ENCODE results near the gene NUBP1. TPM values are rescaled to one million over a fixed set of nuclear protein-coding genes. Genes with fewer than 3 reads are reported as not detected.
"Not testable (repeated sequence)": the region's sequence is repeated elsewhere in the genome, so short reads cannot be mapped to it uniquely, and the experiment has no call there.

The NUBP1 gene
- total and polyA plus RNA-seq, 9 donors: 27.0 to 34.0 (median 30.2) TPM

GRCh38 chr16:10787304-10787703 lies 43.7 kb downstream of the NUBP1 start:
- no peaks in the 10 kb centered on the region for H3K36me3 ChIP-seq (ENCODE audit: control insufficient read depth, insufficient read depth, low read length)
- no peaks in the 10 kb centered on the region for H3K4me1 ChIP-seq (ENCODE audit: control insufficient read depth, insufficient read depth, low read length)
- 58% methylated on average over 2 of the region's 5 CpGs for WGBS (ENCODE audit: insufficient coverage)
- H3K27ac ChIP-seq (ENCODE audit: low read length): no peak overlapping the region
- DNase-seq: no peak
- H3K4me3 ChIP-seq (ENCODE audit: low read length): no peak overlapping the region
- no peaks in the 10 kb centered on the region for H3K9me3 ChIP-seq (replicated peaks; ENCODE audit: control insufficient read depth, low read depth, low read length)
- peaks cover 2% of the 10 kb centered on the region for H3K27me3 ChIP-seq (ENCODE audit: control insufficient read depth, insufficient read depth, low read length)

DNA sequence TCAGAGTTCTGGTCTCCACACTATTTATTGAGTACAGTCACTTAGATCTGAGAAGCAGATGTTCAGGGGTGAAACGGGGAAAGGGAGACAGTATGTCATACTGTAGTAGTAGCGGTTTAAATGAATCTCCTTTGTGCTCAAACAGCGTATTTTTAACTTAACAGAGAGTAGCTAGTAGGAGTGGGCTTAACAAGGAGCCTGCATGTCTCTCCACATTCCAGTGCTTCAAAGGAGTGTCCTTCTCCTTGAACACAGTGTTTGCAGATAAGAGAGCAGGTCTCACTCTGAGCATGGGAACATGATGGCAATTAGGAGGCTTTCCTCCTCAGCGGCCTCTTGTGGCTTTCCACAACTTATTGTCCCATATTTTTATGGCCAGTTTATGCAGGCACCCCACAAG lies 45.0 kb downstream of the NUBP1 start:
- not testable (repeated sequence) for H3K27ac ChIP-seq (ENCODE audit: low read length); H3K27me3 ChIP-seq (ENCODE audit: control insufficient read depth, insufficient read depth, low read length); DNase-seq; H3K36me3 ChIP-seq (ENCODE audit: control insufficient read depth, insufficient read depth, low read length); H3K4me3 ChIP-seq (ENCODE audit: low read length); H3K4me1 ChIP-seq (ENCODE audit: control insufficient read depth, insufficient read depth, low read length); H3K9me3 ChIP-seq (replicated peaks; ENCODE audit: control insufficient read depth, low read depth, low read length)
- whole genome bisulfite sequencing (ENCODE audit: insufficient coverage): 63% methylated on average over 1 of the region's 4 CpGs

DNA sequence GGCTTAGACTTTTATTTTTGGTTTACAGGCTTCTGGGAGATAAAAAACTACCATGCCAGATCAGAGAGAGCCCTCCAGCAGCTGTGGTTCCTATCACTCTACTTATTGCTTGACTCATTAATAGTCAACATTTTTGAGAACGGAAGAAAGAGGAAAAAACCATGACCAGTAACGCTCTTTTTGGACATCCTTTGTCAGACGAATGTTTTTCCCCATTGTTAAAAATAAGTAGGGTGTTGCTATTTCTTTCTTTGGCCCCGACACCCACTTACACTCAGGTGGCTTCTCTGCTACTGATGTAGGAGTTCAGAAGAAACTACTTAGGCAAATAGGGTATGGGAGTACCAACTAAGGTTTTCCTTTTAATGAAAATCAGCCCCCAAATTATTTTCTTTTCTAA lies 47.4 kb downstream of the NUBP1 start:
- peaks cover 2% of the 10 kb centered on the region for H3K27me3 ChIP-seq (ENCODE audit: control insufficient read depth, insufficient read depth, low read length)
- H3K9me3 ChIP-seq (replicated peaks; ENCODE audit: control insufficient read depth, low read depth, low read length): no peaks in the 10 kb centered on the region
- WGBS (ENCODE audit: insufficient coverage): no CpG with 5 or more reads among the region's 4 CpGs
- H3K4me1 ChIP-seq (ENCODE audit: control insufficient read depth, insufficient read depth, low read length): no peaks in the 10 kb centered on the region
- H3K4me3 ChIP-seq (ENCODE audit: low read length): no peak overlapping the region
- H3K27ac ChIP-seq (ENCODE audit: low read length): no peak overlapping the region
- DNase-seq: no peak
- H3K36me3 ChIP-seq (ENCODE audit: control insufficient read depth, insufficient read depth, low read length): no peaks in the 10 kb centered on the region

DNA sequence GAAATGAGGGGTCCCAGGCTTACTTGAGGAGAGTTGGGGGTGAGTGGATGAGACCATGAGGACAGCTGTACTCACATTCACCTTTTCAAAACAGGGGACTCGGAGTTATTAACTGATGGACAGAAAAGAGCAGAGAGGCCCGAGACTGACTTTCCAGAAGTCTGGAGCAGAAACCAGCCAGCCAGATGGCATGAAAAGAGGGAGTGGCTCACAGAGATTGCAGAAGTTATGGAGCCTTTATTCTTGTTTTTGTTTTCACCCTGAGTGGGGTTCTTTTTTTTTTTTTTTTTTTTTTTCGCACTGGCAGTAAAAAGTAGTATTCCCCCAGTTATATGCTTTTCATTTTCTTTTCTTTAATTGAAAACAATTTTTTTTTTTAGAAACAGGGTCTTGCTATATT lies 56.1 kb downstream of the NUBP1 start:
- H3K27ac ChIP-seq (ENCODE audit: low read length): no peak overlapping the region
- peak; percentile 21 for DNase-seq
- no peak overlapping the region for H3K4me3 ChIP-seq (ENCODE audit: low read length)
- no peaks in the 10 kb centered on the region for H3K9me3 ChIP-seq (replicated peaks; ENCODE audit: control insufficient read depth, low read depth, low read length)
- H3K36me3 ChIP-seq (ENCODE audit: control insufficient read depth, insufficient read depth, low read length): no peaks in the 10 kb centered on the region
- H3K27me3 ChIP-seq (ENCODE audit: control insufficient read depth, insufficient read depth, low read length): no peaks in the 10 kb centered on the region
- H3K4me1 ChIP-seq (ENCODE audit: control insufficient read depth, insufficient read depth, low read length): no peaks in the 10 kb centered on the region
- WGBS (ENCODE audit: insufficient coverage): no CpG with 5 or more reads among the region's 3 CpGs

- Histone ChIP-seq H3K27me3 (ENCODE audit: control insufficient read depth, insufficient read depth, low read length) (no peaks in the 10 kb centered on the region), H3K27ac (ENCODE audit: low read length) (no peak overlapping the region), H3K4me3 (ENCODE audit: low read length) (no peak overlapping the region), H3K36me3 (ENCODE audit: control insufficient read depth, insufficient read depth, low read length) (peaks cover 2% of the 10 kb centered on the region), H3K4me1 (ENCODE audit: control insufficient read depth, insufficient read depth, low read length) (no peaks in the 10 kb centered on the region), H3K9me3 (replicated peaks; ENCODE audit: control insufficient read depth, low read depth, low read length) (no peaks in the 10 kb centered on the region)
- 35% methylated on average over 3 of the region's 9 CpGs for WGBS (ENCODE audit: insufficient coverage)
- no peak for DNase-seq
Observed at GRCh38 chr16:10805334-10805733, 61.7 kb downstream of the NUBP1 start.

DNA sequence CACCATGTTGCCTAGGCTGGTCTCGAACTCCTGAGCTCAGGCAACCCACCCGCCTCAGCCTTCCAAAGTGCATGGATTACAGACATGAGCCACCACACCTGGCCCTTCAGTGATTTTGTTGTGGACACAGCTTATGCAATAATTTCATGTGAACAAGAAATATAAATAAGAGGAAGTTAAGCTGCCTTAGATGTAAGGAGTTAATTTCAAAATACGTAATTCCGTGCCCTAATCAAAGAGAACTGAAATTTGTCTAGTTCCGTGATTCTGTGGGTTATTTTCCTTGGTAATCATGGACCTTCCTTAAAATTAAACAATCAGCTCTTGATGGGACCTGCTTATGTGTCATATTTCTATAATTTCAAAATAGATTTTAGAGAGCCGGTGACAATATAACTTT lies 63.1 kb downstream of the NUBP1 start:
- Histone ChIP-seq H3K4me3 (ENCODE audit: low read length) (no peak overlapping the region), H3K36me3 (ENCODE audit: control insufficient read depth, insufficient read depth, low read length) (peaks cover 2% of the 10 kb centered on the region), H3K27me3 (ENCODE audit: control insufficient read depth, insufficient read depth, low read length) (no peaks in the 10 kb centered on the region), H3K27ac (ENCODE audit: low read length) (no peak overlapping the region), H3K4me1 (ENCODE audit: control insufficient read depth, insufficient read depth, low read length) (no peaks in the 10 kb centered on the region), H3K9me3 (replicated peaks; ENCODE audit: control insufficient read depth, low read depth, low read length) (no peaks in the 10 kb centered on the region)
- WGBS (ENCODE audit: insufficient coverage): no CpG with 5 or more reads among the region's 6 CpGs
- peak; percentile 21 for DNase-seq

- Histone ChIP-seq H3K4me3 (ENCODE audit: low read length) (no peak overlapping the region), H3K9me3 (replicated peaks; ENCODE audit: control insufficient read depth, low read depth, low read length) (no peaks in the 10 kb centered on the region), H3K36me3 (ENCODE audit: control insufficient read depth, insufficient read depth, low read length) (peaks cover 2% of the 10 kb centered on the region), H3K27me3 (ENCODE audit: control insufficient read depth, insufficient read depth, low read length) (no peaks in the 10 kb centered on the region), H3K27ac (ENCODE audit: low read length) (no peak overlapping the region), H3K4me1 (ENCODE audit: control insufficient read depth, insufficient read depth, low read length) (no peaks in the 10 kb centered on the region)
- DNase-seq: no peak
- WGBS (ENCODE audit: insufficient coverage): 100% methylated on average over 1 of the region's 3 CpGs
Observed at GRCh38 chr16:10808218-10808617, 64.6 kb downstream of the NUBP1 start.

DNA sequence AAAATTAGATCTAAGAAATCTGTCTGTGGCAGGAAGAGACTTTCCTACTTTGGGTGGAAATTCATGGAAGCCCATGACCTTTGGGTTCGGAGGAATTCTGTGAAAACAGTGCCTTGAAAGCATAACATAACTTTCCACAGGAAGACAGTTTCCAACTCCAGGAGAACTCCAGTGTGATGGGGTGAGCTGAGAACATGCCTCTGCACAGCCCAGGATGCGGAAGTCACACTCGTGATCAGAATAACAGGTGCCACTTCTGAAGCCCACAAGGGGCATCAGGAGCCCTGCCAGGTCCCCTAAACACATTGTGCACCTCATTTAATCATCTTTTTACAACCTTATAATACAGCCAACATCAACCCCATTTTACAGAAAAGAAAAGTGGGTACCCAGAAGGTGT lies 65.2 kb downstream of the NUBP1 start:
- Histone ChIP-seq H3K27me3 (ENCODE audit: control insufficient read depth, insufficient read depth, low read length) (no peaks in the 10 kb centered on the region), H3K4me3 (ENCODE audit: low read length) (no peak overlapping the region), H3K4me1 (ENCODE audit: control insufficient read depth, insufficient read depth, low read length) (no peaks in the 10 kb centered on the region), H3K36me3 (ENCODE audit: control insufficient read depth, insufficient read depth, low read length) (peaks cover 2% of the 10 kb centered on the region), H3K9me3 (replicated peaks; ENCODE audit: control insufficient read depth, low read depth, low read length) (no peaks in the 10 kb centered on the region), H3K27ac (ENCODE audit: low read length) (no peak overlapping the region)
- no peak for DNase-seq
- WGBS (ENCODE audit: insufficient coverage): no CpG with 5 or more reads among the region's 3 CpGs

DNA sequence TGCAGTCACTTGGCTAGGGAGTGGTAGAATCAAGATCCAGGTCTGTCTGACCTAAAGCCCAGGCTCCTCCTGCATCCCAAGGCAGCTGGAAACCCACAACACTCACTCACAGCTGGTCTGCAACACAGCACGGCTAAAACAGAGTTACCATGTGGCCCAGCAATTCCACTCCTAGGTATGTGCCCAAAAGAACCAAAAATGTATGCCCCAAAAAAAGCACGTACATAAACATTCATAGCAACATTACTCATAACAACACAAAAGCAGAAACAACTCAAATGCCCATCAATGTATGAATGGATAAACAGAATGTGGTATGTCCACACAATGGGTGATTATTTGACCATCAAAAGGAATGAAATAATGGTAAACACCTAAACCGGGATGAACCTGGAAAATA lies 66.1 kb downstream of the NUBP1 start:
- Histone ChIP-seq H3K36me3 (ENCODE audit: control insufficient read depth, insufficient read depth, low read length) (peaks cover 2% of the 10 kb centered on the region), H3K4me3 (ENCODE audit: low read length) (no peak overlapping the region), H3K9me3 (replicated peaks; ENCODE audit: control insufficient read depth, low read depth, low read length) (no peaks in the 10 kb centered on the region), H3K27me3 (ENCODE audit: control insufficient read depth, insufficient read depth, low read length) (no peaks in the 10 kb centered on the region), H3K27ac (ENCODE audit: low read length) (no peak overlapping the region), H3K4me1 (ENCODE audit: control insufficient read depth, insufficient read depth, low read length) (no peaks in the 10 kb centered on the region)
- no peak for DNase-seq
- WGBS (ENCODE audit: insufficient coverage): no CpG with 5 or more reads among the region's 3 CpGs

DNA sequence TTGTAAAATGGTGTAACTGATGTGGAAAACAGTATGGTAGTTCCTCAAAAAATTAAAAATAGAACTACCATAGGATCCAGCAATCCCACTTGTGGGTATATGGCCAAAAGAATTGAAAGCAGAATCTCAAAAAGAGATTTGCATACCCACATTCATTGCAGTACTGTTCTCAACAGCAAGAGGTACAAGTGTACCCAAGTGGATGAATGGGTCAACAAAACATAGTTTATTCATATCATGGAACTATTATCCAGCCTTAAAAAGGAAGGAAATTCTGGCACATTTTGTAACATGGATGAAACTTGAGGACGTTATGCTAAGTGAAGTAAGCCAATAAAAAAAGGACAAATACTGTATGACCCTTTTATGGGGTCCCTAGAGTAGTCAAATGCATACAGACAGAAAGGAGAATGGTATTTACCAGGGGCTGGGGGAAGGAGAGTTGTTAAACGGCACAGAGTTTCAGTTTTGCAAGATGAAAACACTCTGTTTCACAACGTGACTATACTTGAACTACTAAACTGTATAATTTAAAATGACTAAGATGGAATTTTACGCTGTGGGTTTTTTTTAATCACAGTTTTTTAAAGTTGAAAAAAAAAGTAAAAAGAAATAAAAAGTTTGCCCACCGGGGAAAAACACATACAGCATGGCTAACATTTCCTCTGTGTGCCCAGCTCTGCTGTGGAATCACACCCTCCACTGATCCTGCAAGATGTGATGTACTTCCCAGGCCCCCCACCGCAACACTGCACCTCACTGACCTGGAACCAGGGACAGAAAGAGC lies 68.9 kb downstream of the NUBP1 start:
- Histone ChIP-seq H3K9me3 (replicated peaks; ENCODE audit: control insufficient read depth, low read depth, low read length) (no peaks in the 10 kb centered on the region), H3K27me3 (ENCODE audit: control insufficient read depth, insufficient read depth, low read length) (peaks cover 4% of the 10 kb centered on the region), H3K36me3 (ENCODE audit: control insufficient read depth, insufficient read depth, low read length) (peaks cover 1% of the 10 kb centered on the region), H3K4me1 (ENCODE audit: control insufficient read depth, insufficient read depth, low read length) (no peaks in the 10 kb centered on the region), H3K27ac (ENCODE audit: low read length) (no peak overlapping the region), H3K4me3 (ENCODE audit: low read length) (no peak overlapping the region)
- no peak for DNase-seq
- WGBS (ENCODE audit: insufficient coverage): 80% methylated on average over 1 of the region's 6 CpGs

DNA sequence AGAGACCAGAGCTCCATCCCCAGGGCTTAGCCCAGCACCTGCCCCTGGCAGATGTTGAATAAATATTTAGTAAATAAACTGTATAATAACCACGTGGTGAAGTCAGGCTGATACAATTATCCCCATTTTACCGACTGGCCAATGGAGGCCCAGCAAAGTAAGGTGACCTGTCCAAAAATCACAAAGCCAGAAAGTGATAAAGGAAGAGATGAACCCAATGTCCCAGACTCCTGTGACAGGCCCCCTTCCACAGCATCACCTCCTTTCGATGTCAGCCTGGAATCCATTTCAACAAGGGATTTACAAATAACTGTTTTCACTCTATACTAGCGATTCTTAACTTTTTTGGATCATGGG lies 69.4 kb downstream of the NUBP1 start:
- H3K36me3 ChIP-seq (ENCODE audit: control insufficient read depth, insufficient read depth, low read length): no peaks in the 10 kb centered on the region
- no peak overlapping the region for H3K27ac ChIP-seq (ENCODE audit: low read length)
- no peak for DNase-seq
- peaks cover 3% of the 10 kb centered on the region for H3K4me1 ChIP-seq (ENCODE audit: control insufficient read depth, insufficient read depth, low read length)
- no CpG with 5 or more reads among the region's 4 CpGs for WGBS (ENCODE audit: insufficient coverage)
- H3K27me3 ChIP-seq (ENCODE audit: control insufficient read depth, insufficient read depth, low read length): peaks cover 10% of the 10 kb centered on the region
- no peak overlapping the region for H3K4me3 ChIP-seq (ENCODE audit: low read length)
- H3K9me3 ChIP-seq (replicated peaks; ENCODE audit: control insufficient read depth, low read depth, low read length): no peaks in the 10 kb centered on the region

All from muscle of leg (tissue), 11 donors.